Cardiac fibroblast (primary cell): ENCODE data around the gene MYCBPAP.

Experiments used
- DNase-seq, 2 donors: peaks; one replicate each; pipeline versions ENCODE4 v3.0.0 to v3.0.0-alpha.2; 2010; ENCODE audit warnings: low read depth in 2 of 2
- H3K4me3 ChIP-seq, 2 donors: replicated peaks in 1 of 2; 1 replicate in 1 of 2; 2 replicates in 1 of 2; pipeline ENCODE4 v1.5.1; 2011; ENCODE audit warnings: low read depth in 2 of 2, low read length in 2 of 2, mild to moderate bottlenecking in 2 of 2, moderate library complexity in 1 of 2
- CTCF ChIP-seq: IDR thresholded peaks from one replicate; pipeline ENCODE4 v1.5.1; 2011; ENCODE audit warnings: low read depth, mild to moderate bottlenecking, low read length, inconsistent platforms

Gene MYCBPAP

GRCh38 chr17:50467855-50468303 lies 40.4 kb upstream of the MYCBPAP start:
- no peak overlapping the region for H3K4me3 ChIP-seq
- DNase-seq = no peak
- no peak for TF ChIP-seq CTCF

GRCh38 chr17:50468304-50469207 lies 39.7 kb upstream of the MYCBPAP start, which contains the start of gene CHAD:
Gene CHAD, minus strand, starts transcription at chr17:50468880. Its CDS starts 67 bp downstream, at chr17:50468813.
- H3K4me3 ChIP-seq = peak within 1 kb of the TSS in 1 of 2 donors; percentile 33
- no peak for DNase-seq
- TF ChIP-seq CTCF = no peak

GRCh38 chr17:50469208-50469605 lies 39.0 kb upstream of the MYCBPAP start:
- TF ChIP-seq CTCF = no peak
- no peak for DNase-seq
- peak overlapping the region in 1 of 2 donors; percentile 33 for H3K4me3 ChIP-seq

GRCh38 chr17:50469671-50470305 lies 38.5 kb upstream of the MYCBPAP start:
- TF ChIP-seq CTCF = no peak
- H3K4me3 ChIP-seq = no peak overlapping the region
- no peak for DNase-seq

GRCh38 chr17:50470426-50470825 lies 37.8 kb upstream of the MYCBPAP start:
- TF ChIP-seq CTCF = no peak
- H3K4me3 ChIP-seq = no peak overlapping the region
- DNase-seq = no peak

GRCh38 chr17:50471009-50471905 lies 37.0 kb upstream of the MYCBPAP start:
- TF ChIP-seq CTCF = no peak
- no peak overlapping the region for H3K4me3 ChIP-seq
- no peak for DNase-seq
